Measurements from ENCODE around the gene MACF1.

GRCh38 chr1:39472826-39473225, 268.3 kb downstream of the MACF1 start:
- TF ChIP-seq GABPA (IDR thresholded peaks at IDR 0.05; ENCODE audit: low read depth) = no peak
- no peak for TF ChIP-seq RAD21 (IDR thresholded peaks at IDR 0.05; ENCODE audit: low read length)
- TF ChIP-seq CTCF (IDR thresholded peaks at IDR 0.05) = no peak
- no peak for TF ChIP-seq REST (IDR thresholded peaks at IDR 0.05; ENCODE audit: low read depth, low read length)
- no peak for TF ChIP-seq FOXM1 (IDR thresholded peaks at IDR 0.05; ENCODE audit: low read depth)
- TF ChIP-seq TAF1 (IDR thresholded peaks at IDR 0.05; ENCODE audit: borderline replicate concordance, low read depth, low read length) = no peak
- no peak for TF ChIP-seq MAX (IDR thresholded peaks at IDR 0.05; ENCODE audit: low read depth)
- TF ChIP-seq YY1 (IDR thresholded peaks at IDR 0.05; ENCODE audit: low read depth) = no peak

All from SK-N-SH (cell line).